Naive thymus-derived CD4-positive, alpha-beta T cell (primary cell): Measurements from ENCODE around the gene TPBGL. TPM values are rescaled to one million over a fixed set of nuclear protein-coding genes. Genes with fewer than 3 reads are reported as not detected.

Source experiments
- ATAC-seq: fragments of 150-1000 bp; cut with Tn5 transposase; 2 replicates; pipeline ENCODE4 v1.10.0; 2021; ENCODE audit warnings: mild to moderate bottlenecking, moderate library complexity
- CTCF ChIA-PET: fragments of 350-600 bp; sonication (Branson Sonifier 250); formaldehyde crosslinking; loops from one replicate; lab custom pipeline; 2021; ENCODE audit warnings: antibody characterized with exemption; lab: Charles Lee
- POLR2A ChIA-PET: fragments of 350-600 bp; sonication (Branson Sonifier 250); formaldehyde crosslinking; loops from one replicate; lab custom pipeline; 2021; ENCODE audit warnings: antibody characterized with exemption, inconsistent platforms; lab: Charles Lee
- DNase-seq, 9 donors: peaks; one replicate each; pipeline versions ENCODE4 v3.0.0 to v3.0.0-alpha.2; 2020 to 2022; ENCODE audit warnings: mixed read lengths in 1 of 9
- H3K27ac ChIP-seq: one replicate; pipeline ENCODE4 v1.7.0; 2013; ENCODE audit warnings: mild to moderate bottlenecking, low read depth, low read length, moderate library complexity
- H3K27me3 ChIP-seq, 2 donors: one replicate each; pipeline ENCODE4 v1.7.0; 2013; ENCODE audit warnings: low read length in 2 of 2, mild to moderate bottlenecking in 2 of 2, moderate library complexity in 2 of 2; ENCODE audit not compliant: control insufficient read depth in 2 of 2, insufficient read depth in 2 of 2
- H3K36me3 ChIP-seq, 3 experiments: 1 replicate in 2 of 3; 2 replicates in 1 of 3; pipeline ENCODE4 v1.7.0; 2013; ENCODE audit warnings: low read length in 3 of 3, mild to moderate bottlenecking in 3 of 3, moderate library complexity in 1 of 3; ENCODE audit not compliant: insufficient read depth in 3 of 3, control insufficient read depth in 2 of 3
- H3K4me1 ChIP-seq, 2 donors: one replicate each; pipeline ENCODE4 v1.7.0; 2013; ENCODE audit warnings: low read length in 2 of 2, mild to moderate bottlenecking in 2 of 2, moderate library complexity in 1 of 2; ENCODE audit not compliant: control insufficient read depth in 2 of 2, insufficient read depth in 2 of 2
- H3K4me3 ChIP-seq: 2 replicates; pipeline ENCODE4 v1.7.0; 2013; ENCODE audit warnings: mild to moderate bottlenecking, low read length
- H3K9me3 ChIP-seq, 3 experiments: 1 replicate in 2 of 3; 2 replicates in 1 of 3; pipeline ENCODE4 v1.7.0; 2013; ENCODE audit warnings: low read length in 3 of 3; ENCODE audit not compliant: control insufficient read depth in 2 of 3
- H3K27ac Mint-ChIP-seq, 9 donors: one replicate each; pipeline ENCODE4 v1.8.0; 2020 to 2022; ENCODE audit warnings: mixed read lengths in 9 of 9, mild to moderate bottlenecking in 8 of 9, moderate library complexity in 5 of 9, inconsistent platforms in 2 of 9
- H3K27me3 Mint-ChIP-seq, 5 donors: one replicate each; pipeline ENCODE4 v1.8.0; 2021 to 2022; ENCODE audit warnings: mixed read lengths in 5 of 5, mild to moderate bottlenecking in 1 of 5
- H3K36me3 Mint-ChIP-seq, 5 donors: one replicate each; pipeline ENCODE4 v1.8.0; 2020 to 2022; ENCODE audit warnings: mixed read lengths in 5 of 5, mild to moderate bottlenecking in 3 of 5, inconsistent platforms in 1 of 5
- H3K4me1 Mint-ChIP-seq, 7 donors: one replicate each; pipeline ENCODE4 v1.8.0; 2020 to 2022; ENCODE audit warnings: mixed read lengths in 7 of 7, mild to moderate bottlenecking in 3 of 7, inconsistent platforms in 1 of 7
- H3K4me3 Mint-ChIP-seq, 10 donors: one replicate each; pipeline ENCODE4 v1.8.0; 2020 to 2022; ENCODE audit warnings: mild to moderate bottlenecking in 10 of 10, mixed read lengths in 10 of 10, moderate library complexity in 6 of 10, inconsistent platforms in 2 of 10
- H3K9me3 Mint-ChIP-seq, 11 donors: one replicate each; pipeline ENCODE4 v1.8.0; 2020 to 2022; ENCODE audit warnings: mixed read lengths in 11 of 11, mild to moderate bottlenecking in 4 of 11, inconsistent platforms in 1 of 11, moderate library complexity in 1 of 11
- intact Hi-C, 2 donors: fragments of 100-400 bp; cut with micrococcal nuclease; formaldehyde crosslinking; loops; one replicate each; pipeline ENCODE4 v1.15.1; 2023
- polyA plus RNA-seq, 2 donors: library from polyadenylated mRNA; unstranded; fragments of 300-500 nt; fragmentation: Illumina TruSeq; gene quantifications; one replicate each; pipeline ENCODE4 v1.2.3, GENCODE V29; 2021
- total RNA-seq, 6 experiments: library from RNA in 5 of 6; stranded (reverse) in 5 of 6; gene quantifications; 1 replicate in 5 of 6; 2 replicates in 1 of 6; pipeline ENCODE4 v1.2.3 and lab custom pipeline; 2021 to 2026

Gene TPBGL
- total and polyA plus RNA-seq, 7 experiments from 2014 or later: 0.15 to 0.58 (median 0.31) TPM; not detected in 1

DNA sequence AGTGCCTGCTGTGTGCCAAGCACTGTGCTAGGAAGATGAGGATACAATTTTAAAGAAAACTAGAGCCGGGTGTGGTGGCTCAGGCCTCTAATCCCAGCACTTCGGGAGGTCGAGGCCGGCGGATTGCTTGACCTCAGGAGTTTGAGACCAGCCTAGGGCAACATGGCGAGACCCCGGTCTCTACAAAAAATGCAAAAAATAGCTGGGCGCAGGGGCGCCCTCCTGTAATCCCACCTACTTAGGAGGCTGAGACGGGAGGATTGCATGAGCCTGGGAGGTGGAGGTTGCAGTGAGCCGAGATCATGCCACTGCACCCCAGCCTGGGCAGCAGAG lies 8.3 kb downstream of the TPBGL start:
- Histone ChIP-seq H3K36me3 (no peaks in the 10 kb centered on the region), H3K4me3 (no peak overlapping the region), H3K4me1 (no peaks in the 10 kb centered on the region), H3K27ac (no peak overlapping the region), H3K27me3 (no peaks in the 10 kb centered on the region), H3K9me3 (no peaks in the 10 kb centered on the region)
- H3K9me3 Mint-ChIP-seq: peaks cover 0 to 3% (median 0%) of the 10 kb centered on the region in 11 donors
- DNase-seq (no peak), ATAC-seq (no peak)
- H3K36me3 Mint-ChIP-seq: no peaks in the 10 kb centered on the region
- H3K4me1 Mint-ChIP-seq: peaks cover 0 to 5% (median 4%) of the 10 kb centered on the region in 7 donors
- peaks cover 0 to 36% (median 10%) of the 10 kb centered on the region in 5 donors for H3K27me3 Mint-ChIP-seq
- H3K4me3 Mint-ChIP-seq: no peak overlapping the region
- POLR2A ChIA-PET: interaction anchor here (0.7 to 1.6 kb wide), 7 partner anchors 9 to 107 kb away, joined by 3 to 6 read pairs (median 4); no protein-coding TSS in a partner anchor
- intact Hi-C loops: loop anchor here (1.0 to 10.0 kb wide), 10 partner anchors 22 to 854 kb away; partner anchors contain the start of genes PGM2L1 (in 1 of the 2), POLD3 (in 1 of the 2) and RNF169 (in 1 of the 2)
- CTCF ChIA-PET: interaction anchor here (0.7 to 7.6 kb wide), 21 partner anchors 8 to 548 kb away, joined by 3 to 162 read pairs (median 5); partner anchors contain the start of gene TPBGL
- peak overlapping the region in 2 of 9 donors; percentile 18 to 20 for H3K27ac Mint-ChIP-seq

DNA sequence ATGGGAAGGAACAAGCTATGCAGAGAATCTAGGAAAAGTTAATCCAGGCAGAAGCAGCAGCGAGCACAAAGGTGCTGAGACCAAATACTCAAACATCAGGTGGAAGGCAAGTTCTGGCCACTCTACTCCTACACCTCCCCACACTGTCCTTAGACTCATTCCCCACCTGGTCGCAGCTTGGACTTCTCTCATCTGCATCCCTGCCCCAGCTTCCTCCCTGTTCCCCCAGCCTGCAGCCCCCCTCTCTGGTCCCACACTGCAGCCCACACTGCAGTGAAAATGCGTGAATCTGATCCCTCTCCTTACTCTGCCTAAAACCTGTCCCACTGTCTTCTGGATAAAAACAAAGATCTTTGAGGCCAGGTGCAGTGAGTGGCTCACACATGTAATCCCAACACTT lies 9.1 kb downstream of the TPBGL start:
- H3K4me3 Mint-ChIP-seq: no peak overlapping the region
- ATAC-seq (no peak), DNase-seq (no peak)
- no peak overlapping the region for H3K27ac ChIP-seq
- H3K4me1 ChIP-seq: no peaks in the 10 kb centered on the region
- peaks cover 0 to 3% (median 0%) of the 10 kb centered on the region in 11 donors for H3K9me3 Mint-ChIP-seq
- ChIA-PET CTCF (interaction anchor here (0.6 to 7.6 kb wide), 14 partner anchors 8 to 1899 kb away, joined by 3 to 162 read pairs (median 5); partner anchors contain the start of gene TPBGL), POLR2A (interaction anchor here (1.2 kb wide), 1 partner anchor 8 kb away, joined by 3 read pairs; no protein-coding TSS in a partner anchor)
- H3K4me3 ChIP-seq: no peak overlapping the region
- peaks cover 0 to 5% (median 4%) of the 10 kb centered on the region in 7 donors for H3K4me1 Mint-ChIP-seq
- no peaks in the 10 kb centered on the region for H3K36me3 ChIP-seq
- peaks cover 0 to 29% (median 10%) of the 10 kb centered on the region in 5 donors for H3K27me3 Mint-ChIP-seq
- H3K27me3 ChIP-seq: no peaks in the 10 kb centered on the region
- no peaks in the 10 kb centered on the region for H3K9me3 ChIP-seq
- no peaks in the 10 kb centered on the region for H3K36me3 Mint-ChIP-seq
- no peak overlapping the region for H3K27ac Mint-ChIP-seq
- intact Hi-C loops: loop anchor here (2.0 to 10.0 kb wide), 4 partner anchors 45 to 855 kb away; partner anchors contain the start of genes PGM2L1 (in 1 of the 2), POLD3 (in 1 of the 2) and RNF169 (in 1 of the 2)

DNA sequence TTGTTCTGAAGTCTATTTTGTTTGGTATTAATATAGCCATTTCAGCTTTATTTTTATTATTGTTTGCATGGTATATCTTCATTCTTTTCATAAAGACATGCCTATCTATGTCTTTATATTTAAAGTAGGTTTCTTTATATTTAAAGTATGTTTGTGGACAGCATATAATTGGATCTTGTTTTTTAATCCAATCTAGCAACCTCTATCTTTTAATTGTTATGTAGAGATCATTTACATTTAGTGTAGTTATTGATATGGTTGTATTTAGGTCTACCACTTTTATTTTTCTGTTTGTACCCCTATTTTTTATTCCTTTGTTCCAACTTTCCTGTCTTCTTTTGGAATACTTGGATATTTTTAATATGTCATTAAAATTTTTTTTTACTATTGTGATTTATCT lies 13.8 kb downstream of the TPBGL start:
- no peak overlapping the region for H3K27ac ChIP-seq
- H3K9me3 ChIP-seq: no peaks in the 10 kb centered on the region
- no peaks in the 10 kb centered on the region for H3K4me1 ChIP-seq
- ATAC-seq (no peak), DNase-seq (no peak)
- no peak overlapping the region for H3K4me3 ChIP-seq
- peaks cover 0 to 14% (median 7%) of the 10 kb centered on the region in 7 donors for H3K4me1 Mint-ChIP-seq
- no peak overlapping the region for H3K4me3 Mint-ChIP-seq
- H3K36me3 ChIP-seq: no peaks in the 10 kb centered on the region
- ChIA-PET POLR2A (interaction anchor here (1.0 to 1.4 kb wide), 2 partner anchors 19 to 114 kb away, joined by 3 read pairs; no protein-coding TSS in a partner anchor), CTCF (interaction anchor here (1.2 kb wide), 1 partner anchor 111 kb away, joined by 3 read pairs; no protein-coding TSS in a partner anchor)
- peaks cover 0 to 43% (median 6%) of the 10 kb centered on the region in 5 donors for H3K27me3 Mint-ChIP-seq
- H3K27ac Mint-ChIP-seq: no peak overlapping the region
- H3K36me3 Mint-ChIP-seq: no peaks in the 10 kb centered on the region
- intact Hi-C loops: no loop called here
- H3K9me3 Mint-ChIP-seq: peaks cover 0 to 3% (median 0%) of the 10 kb centered on the region in 11 donors
- peaks cover 0 to 3% of the 10 kb centered on the region in 2 donors for H3K27me3 ChIP-seq

DNA sequence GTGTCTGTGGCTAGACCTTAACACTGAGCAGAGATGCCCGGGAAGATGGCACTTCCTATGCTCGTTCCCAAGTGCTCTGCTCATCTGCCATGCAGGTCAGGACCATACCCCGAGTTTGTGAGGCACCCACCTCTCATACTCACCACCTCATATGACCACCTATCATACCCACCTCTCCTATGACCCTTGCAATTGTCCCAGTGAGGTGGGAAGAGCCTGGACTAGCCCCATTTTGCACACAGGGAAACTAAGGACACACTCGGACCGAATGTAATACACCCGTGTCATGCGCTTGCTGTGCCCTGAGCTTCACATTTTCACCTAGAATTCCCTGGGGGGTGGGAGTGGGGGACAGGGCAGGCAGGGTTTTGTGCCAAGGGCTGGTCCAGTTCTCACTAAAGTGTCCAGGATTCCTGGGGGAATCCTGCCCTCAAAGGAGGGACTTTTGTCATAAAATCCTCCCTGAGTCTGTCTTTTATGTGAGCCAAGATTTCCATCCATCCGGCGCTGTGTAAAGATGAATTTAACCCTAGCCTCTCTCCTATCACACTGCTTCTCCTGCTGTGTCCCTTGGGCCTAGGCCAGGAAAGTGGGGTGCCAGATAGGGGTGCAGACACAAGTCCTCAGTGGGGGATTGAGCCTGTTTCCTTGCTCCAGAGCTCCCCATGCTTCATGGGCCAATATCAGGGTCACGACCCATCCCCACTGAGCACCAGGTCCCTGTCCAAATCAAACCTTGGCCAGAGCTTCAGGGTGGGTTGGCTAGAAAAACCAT lies 20.0 kb downstream of the TPBGL start:
- intact Hi-C loops: loop anchor here in 1 of 2 donors (1.0 kb wide), 2 partner anchors 11 to 15 kb away; no protein-coding TSS in a partner anchor
- Histone ChIP-seq H3K4me1 (peaks cover 19 to 41% of the 10 kb centered on the region in 2 donors), H3K27me3 (peaks cover 0 to 3% of the 10 kb centered on the region in 2 donors), H3K27ac (peak overlapping the region; percentile 24), H3K4me3 (no peak overlapping the region), H3K36me3 (peaks cover 0 to 3% (median 0%) of the 10 kb centered on the region in 3 experiments), H3K9me3 (no peaks in the 10 kb centered on the region)
- no peak for ATAC-seq
- H3K36me3 Mint-ChIP-seq: no peaks in the 10 kb centered on the region
- H3K4me3 Mint-ChIP-seq: peak overlapping the region in 8 of 10 donors; percentile 64 to 79 (median 70)
- ChIA-PET CTCF (interaction anchor here (0.7 to 5.3 kb wide), 7 partner anchors 10 to 185 kb away, joined by 3 to 45 read pairs (median 9); no protein-coding TSS in a partner anchor), POLR2A (interaction anchor here (0.8 to 4.6 kb wide), 5 partner anchors 8 to 271 kb away, joined by 3 to 104 read pairs (median 4); no protein-coding TSS in a partner anchor)
- H3K27ac Mint-ChIP-seq: peak overlapping the region; percentile 16 to 97 (median 91)
- DNase-seq: no peak
- peaks cover 0 to 24% (median 0%) of the 10 kb centered on the region in 5 donors for H3K27me3 Mint-ChIP-seq
- peaks cover 26 to 66% (median 58%) of the 10 kb centered on the region in 7 donors for H3K4me1 Mint-ChIP-seq
- H3K9me3 Mint-ChIP-seq: peaks cover 0 to 3% (median 0%) of the 10 kb centered on the region in 11 donors

DNA sequence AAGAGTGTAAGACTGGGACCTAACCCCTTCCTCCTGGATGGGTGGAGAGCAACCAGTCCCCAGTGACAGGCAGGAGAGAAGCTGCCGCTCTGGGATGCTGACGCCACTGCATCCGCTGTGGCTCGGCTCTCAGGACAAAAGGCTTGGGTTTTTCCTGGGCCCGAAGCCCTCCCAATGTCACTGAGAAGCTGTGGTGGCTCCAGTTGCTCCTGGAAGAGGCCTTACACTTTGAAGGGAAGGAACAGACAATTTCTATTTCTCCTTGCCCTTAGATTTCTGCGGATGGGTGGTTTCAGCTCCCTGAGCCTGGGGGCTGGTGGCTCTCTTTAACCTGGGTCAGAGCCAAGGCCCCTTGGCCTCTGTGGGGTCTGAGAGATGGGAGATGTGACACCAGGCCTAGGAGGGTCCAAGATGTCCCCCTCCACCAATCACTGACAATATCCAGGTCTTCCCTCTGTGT lies 21.4 kb downstream of the TPBGL start:
- Histone ChIP-seq H3K27ac (peak overlapping the region; percentile 18), H3K27me3 (no peaks in the 10 kb centered on the region), H3K4me1 (peaks cover 19 to 41% of the 10 kb centered on the region in 2 donors), H3K36me3 (peaks cover 0 to 16% (median 0%) of the 10 kb centered on the region in 3 experiments), H3K9me3 (no peaks in the 10 kb centered on the region), H3K4me3 (no peak overlapping the region)
- Mint-ChIP-seq H3K27ac (peak overlapping the region in 6 of 9 donors; percentile 86 to 94 (median 92)), H3K4me3 (peak overlapping the region in 1 of 10 donors; percentile 79), H3K36me3 (peaks cover 0 to 11% (median 0%) of the 10 kb centered on the region in 5 donors), H3K4me1 (peaks cover 26 to 66% (median 58%) of the 10 kb centered on the region in 7 donors), H3K9me3 (peaks cover 0 to 5% (median 0%) of the 10 kb centered on the region in 11 donors), H3K27me3 (peaks cover 0 to 13% (median 0%) of the 10 kb centered on the region in 5 donors)
- DNase-seq: no peak
- intact Hi-C loops: loop anchor here in 1 of 2 donors (1.0 kb wide), 2 partner anchors 9 to 13 kb away; no protein-coding TSS in a partner anchor
- ChIA-PET CTCF (interaction anchor here (1.2 to 5.3 kb wide), 7 partner anchors 9 to 121 kb away, joined by 3 to 45 read pairs (median 13); no protein-coding TSS in a partner anchor), POLR2A (interaction anchor here (0.7 to 4.6 kb wide), 5 partner anchors 10 to 138 kb away, joined by 3 to 104 read pairs (median 3); no protein-coding TSS in a partner anchor)
- no peak for ATAC-seq
